C1 segment of cervical spinal cord (tissue), 14 donors: ENCODE results near the gene TAS2R42.

ENCODE experiments used
- DNase-seq, 14 donors: peaks; one replicate each; lab custom pipeline; 2025; lab: John Stamatoyannopoulos, UW

Gene TAS2R42, protein sequence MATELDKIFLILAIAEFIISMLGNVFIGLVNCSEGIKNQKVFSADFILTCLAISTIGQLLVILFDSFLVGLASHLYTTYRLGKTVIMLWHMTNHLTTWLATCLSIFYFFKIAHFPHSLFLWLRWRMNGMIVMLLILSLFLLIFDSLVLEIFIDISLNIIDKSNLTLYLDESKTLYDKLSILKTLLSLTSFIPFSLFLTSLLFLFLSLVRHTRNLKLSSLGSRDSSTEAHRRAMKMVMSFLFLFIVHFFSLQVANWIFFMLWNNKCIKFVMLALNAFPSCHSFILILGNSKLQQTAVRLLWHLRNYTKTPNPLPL

DNA sequence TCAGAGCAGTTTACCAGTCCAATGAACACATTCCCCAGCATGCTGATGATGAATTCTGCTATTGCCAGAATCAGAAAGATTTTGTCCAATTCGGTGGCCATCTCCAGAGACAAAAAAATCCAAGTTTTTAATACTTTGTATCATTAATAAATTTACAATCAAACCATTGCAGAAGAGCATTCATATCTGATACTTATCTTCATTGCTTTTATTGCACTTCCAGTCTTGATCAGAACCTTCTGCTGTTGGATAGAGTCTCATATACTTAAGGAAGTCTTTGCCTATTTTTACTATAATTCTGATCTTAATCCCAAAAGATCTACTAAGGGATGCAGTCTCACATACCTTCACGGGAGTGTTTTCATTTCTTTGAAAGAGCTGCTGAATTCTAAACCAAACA, at the start of gene TAS2R42:
Gene TAS2R42 (minus strand): TSS at position 101 of the 400 bp plus-strand sequence. CDS start 0 bp downstream, at position 101.
- DNase-seq = no peak

DNA sequence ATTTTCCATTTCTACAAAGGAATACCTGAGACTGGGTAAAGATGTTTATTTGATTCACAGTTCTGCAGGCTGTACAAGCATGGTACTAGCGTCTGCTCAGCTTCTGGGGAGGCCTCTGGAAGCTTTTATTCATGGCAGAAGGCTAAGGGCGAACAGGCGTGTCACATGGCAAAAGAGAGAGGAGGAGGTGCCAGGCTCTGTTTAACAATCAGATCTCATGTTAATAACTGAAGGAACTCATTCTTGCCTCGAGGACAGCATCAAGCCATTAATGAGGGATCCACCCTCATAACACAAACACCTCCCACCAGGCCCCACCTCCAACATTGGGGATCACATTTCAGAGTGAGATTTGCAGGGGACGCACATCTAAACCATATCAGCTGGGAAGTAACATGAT, 46.8 kb upstream of the TAS2R42 start:
- DNase-seq = no peak

DNA sequence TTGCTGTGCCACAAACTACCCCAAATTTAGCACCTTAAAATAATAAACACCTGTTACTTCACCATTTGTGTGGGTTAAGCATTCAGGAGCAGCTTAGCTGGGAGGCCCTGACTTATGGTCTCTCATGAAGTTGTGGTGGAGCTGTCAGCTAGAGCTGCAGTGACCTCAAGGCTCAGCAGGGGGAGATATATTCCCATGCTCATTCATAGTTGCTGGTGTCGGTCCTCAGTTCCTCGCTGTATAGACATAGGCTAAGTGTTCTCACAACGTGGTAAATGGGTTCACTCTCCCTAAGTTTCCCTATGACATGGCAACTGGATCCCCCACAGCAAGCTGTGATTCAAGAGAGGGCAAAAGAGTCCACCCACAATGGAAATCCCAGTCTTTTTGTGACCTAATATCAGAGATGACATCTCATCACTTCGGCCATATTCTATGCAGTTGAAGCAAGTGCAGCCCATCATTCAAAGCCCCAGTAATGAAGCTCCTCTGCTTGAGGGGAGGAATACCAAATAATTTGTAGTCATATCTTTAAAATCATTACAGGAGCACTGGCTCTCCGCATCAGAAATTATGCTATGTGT, 41.7 kb upstream of the TAS2R42 start:
- DNase-seq = peak in 3 of 14 donors; percentile 1 to 11 (median 1)

DNA sequence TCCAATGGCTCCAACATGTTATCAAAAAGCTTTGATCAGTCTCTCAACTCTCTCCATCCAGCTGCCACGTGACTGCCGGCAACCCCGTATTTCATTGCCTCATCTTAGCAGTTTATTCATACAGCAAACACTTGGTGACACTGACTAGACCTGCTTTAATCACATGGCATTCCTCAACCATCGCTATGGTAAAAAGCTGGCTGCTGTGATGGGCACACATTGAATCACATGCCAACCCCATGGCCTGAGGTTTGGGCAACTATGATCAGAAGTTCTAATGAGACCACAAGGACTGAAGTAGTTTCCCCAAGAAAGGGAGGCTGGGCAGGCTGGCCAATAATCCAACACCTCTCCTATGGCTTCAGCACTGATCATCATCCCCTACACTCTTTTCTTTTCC, 40.6 kb upstream of the TAS2R42 start:
- no peak for DNase-seq

DNA sequence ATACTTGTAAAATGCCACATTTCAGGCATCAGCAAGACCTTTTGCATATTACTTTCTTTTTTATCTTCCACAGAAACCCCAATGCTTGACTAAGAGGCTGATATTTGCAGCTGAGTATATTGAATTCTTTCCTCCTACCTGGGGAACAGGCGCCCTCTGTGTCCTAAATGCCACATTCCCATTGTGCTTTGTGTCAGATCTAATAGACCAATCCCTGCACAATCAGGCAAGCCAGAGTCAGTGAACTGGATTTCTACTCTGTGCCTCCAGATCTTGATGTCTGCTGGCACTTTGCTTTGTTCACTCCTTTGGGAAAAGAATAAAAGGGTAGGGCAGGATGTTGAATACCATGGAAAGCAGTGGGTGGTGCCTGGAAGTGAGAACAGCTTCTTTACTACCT, 22.4 kb upstream of the TAS2R42 start:
- no peak for DNase-seq

DNA sequence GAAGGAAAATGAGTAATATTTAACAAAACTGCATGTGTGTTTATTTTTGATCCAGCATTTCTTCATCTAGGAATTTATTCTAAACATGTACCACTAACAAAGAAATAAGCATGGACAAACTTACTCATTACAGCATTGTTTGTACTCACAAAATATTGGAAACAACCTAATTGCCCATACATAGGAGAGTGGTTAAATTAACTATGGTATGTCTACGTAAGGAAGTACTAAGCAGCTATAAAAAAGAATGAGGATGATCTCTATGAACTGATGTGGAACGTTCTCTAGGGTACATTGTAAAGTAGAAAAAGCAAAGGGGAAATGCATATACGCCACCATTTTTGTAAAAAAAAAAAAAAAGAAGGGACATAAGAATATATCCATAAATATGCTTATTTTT, 17.4 kb upstream of the TAS2R42 start:
- no peak for DNase-seq

DNA sequence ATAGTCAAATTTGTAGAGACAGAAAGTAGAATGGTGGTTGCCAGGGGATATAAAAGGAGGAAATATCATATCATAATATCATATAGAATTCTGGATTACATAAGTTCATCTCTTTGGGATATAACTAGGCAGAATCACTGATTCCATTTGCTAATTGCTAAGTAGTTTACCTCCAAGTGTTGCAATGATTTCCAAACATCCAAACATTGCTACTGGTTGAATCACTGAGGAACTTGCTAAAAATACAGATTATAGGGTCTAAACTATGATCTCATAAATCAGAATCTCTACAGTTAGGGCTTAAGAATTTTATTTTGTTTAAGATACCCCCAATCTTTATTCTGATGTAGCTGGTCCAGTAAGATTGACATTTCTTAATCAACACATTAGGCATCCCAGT, 16.1 kb upstream of the TAS2R42 start:
- DNase-seq = no peak

DNA sequence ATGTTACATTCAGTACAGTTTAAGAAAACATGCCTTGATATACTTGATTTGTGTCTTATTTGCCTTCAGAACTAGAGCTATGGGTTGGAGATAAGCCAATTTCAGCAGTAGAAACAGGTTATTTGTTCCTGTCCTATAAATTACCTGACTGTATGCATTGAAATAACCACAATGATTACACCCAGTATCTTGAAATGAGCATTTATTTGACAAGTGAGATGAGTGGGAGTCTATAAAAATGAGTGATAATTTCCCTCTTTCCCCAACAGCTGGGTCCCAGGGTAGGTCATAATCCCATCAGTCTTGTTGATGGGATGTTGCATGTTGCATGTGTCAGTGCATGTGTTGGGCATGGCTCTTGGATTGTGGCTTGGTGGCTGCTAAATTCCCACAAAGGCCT, 3.7 kb downstream of the TAS2R42 start:
- DNase-seq = no peak

DNA sequence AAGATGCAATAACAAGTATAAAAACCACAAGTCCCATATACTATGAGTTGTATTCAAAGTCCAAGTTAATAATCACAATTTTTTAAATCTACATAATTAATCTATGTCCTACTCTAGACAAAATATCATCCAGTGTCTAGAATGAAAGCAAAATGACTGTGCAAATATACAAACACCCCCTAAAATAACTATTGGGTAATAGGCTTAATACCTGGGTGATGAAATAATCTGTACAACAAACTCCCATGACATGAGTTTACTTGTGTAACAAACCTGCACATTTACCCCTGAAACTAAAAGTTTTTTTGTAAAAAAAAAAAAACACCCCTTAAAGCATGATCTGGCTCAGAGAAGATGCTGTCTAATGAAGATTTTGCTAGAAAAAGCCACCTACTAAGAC, 4.2 kb downstream of the TAS2R42 start:
- no peak for DNase-seq

DNA sequence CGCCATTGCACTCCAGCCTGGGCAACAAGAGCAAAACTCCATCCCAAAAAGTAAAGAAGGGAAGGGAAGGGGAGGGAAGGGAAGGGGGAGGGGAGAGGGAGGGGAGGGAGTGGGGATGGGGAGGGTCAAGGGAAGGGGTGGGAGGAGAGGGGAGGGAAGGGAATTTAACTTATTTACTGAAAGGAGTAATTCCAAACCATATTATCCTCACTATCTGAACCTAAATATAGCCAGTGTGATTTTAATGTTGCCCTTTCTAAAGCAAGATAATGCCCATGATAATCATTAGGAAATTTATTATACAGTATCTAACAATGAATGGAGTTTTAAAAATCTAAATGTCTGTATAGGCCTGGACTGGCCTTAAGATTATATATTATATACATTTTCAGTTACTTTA, 8.5 kb downstream of the TAS2R42 start:
- no peak for DNase-seq

DNA sequence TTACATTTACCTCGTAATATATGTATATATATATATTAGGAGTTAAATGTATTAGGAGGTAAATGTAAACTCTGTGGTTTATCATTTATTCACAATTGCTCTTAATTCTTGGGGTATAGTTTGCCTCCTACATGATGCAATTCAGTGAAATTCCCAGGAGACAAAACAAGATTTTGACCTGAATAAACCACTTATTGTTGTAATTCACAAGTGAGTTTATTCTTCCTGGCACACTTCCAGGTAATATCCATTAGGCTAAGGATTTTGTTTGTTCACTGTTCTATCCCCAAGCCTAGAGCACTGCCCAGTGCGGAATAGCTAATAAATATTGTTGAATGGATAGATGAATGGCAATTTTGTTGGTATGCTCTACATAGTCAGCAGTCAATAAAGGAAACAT, 12.7 kb downstream of the TAS2R42 start:
- DNase-seq = no peak

DNA sequence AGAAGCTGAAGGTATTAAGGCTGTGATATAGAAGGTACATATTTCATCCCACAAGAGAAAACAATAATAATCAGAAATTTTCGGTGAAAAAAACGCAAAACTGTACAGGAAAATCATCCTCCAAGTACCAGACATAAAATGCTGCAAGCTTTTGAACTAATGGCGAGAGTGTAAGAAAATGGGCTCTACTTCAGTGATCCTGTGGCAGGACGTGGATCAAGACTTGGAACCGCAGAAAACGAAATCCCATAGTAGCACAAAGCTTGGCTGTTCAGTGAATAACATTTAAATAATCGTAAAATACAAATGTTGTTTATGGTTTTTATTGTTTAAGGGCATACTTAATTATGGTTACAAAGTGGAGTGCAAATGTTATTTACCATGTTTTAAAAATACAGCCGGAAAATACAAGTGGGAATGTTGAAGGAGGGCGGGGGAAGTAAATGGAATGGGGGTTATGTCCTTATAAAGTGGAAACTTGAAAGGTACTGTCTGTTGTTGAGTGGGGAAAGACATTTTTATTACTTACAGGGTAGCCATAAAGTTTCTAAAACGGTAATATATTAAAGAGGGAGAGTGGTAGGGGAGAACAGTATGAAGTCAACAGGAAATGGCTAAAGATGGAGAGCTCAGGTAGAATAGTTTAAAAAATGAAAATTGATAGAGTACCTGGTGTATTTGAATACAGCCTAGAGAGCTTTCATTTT, 14.6 kb downstream of the TAS2R42 start:
- no peak for DNase-seq

DNA sequence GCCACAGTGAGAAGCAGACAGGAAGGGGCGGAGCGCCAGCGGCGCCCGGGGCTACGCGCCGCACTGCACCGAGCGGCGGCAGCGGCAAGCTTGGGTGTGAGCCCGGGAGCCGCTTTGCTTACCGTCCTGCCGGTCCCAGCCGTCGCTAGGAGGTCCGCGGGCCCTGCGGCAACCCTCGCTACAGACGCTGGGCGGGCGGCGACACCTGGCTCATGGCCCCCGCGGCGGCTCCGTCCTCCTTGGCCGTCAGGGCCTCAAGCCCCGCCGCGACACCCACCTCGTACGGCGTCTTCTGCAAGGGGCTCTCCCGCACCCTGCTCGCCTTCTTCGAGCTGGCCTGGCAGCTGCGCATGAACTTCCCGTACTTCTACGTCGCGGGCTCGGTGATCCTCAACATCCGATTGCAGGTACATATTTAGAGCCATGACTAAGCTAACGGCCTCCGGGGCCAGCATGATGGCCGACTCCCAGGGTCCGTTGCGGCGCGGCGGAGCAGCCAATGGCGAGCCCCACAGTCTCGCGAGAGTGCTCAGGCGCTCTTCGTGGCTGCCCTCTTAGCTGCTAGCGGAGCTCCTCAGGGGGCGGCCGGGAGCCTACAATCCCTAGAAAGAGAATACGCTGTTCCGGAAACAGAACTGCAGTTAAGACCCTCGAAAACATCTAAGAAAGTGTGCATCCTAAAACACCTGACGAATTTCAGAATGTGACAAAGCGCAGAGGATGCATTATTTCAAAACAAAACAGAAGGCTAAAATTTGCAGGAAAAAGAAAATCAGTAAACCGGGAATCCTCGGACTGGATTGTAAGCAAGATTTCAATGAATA, 15.4 kb downstream of the TAS2R42 start, which contains the start of gene SMIM10L1:
Gene SMIM10L1 (plus strand): TSS at position 50 of the 824 bp plus-strand sequence. CDS start 163 bp downstream, at position 213.
- peak; percentile 33 to 89 (median 78) for DNase-seq

DNA sequence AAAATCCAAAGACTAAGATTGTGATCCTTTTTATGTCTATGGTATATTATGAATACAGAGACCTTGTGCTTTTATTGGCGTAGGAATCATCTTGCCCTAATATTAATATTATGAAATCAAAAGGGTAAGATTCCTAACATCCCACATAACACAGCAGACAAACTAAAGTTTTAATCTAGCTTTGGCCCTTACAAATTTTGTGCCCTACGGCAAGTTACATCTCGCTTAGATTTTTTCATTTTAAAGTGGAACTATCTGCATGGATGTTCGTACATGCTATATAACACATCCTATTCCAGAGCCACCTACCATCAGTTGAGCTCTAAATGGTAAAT, 16.0 kb downstream of the TAS2R42 start:
- DNase-seq = no peak

DNA sequence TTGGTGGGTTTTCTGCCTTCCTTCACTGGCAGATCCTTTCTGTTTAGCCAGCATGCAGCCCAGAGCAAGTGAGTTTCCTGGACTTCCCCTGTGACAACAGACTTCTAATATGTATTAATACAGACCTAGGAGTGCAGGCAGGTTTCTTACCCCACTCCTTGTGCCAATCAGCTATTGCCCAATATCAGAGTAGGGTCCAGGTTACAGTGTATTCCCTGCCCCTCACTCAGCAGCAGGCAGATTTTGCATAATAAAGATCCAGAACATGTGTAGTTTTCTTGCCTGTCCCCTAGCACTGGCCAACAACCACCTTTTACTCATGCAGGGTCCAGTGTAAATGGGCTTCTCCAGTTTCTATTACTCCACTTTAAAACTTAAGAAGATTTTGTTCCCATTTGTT, 20.4 kb downstream of the TAS2R42 start:
- no peak for DNase-seq

DNA sequence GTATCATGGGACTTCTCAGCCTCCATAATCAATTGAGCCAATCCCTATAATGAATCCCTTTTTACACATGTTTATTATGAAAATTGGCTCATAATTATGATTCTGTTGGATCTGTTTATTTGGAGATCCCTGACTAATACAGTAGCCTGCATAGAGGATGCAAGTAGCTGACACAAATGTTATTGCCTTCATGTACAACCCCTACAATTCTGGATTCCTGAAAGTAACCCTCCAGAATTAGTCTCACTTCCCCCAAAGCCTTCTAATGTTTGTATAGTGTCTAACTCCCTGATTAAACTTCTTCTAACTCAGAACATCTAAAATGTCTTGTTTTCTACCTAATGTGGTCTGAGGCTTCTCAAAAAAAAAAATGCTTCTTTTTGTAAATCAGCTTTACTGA, 22.4 kb downstream of the TAS2R42 start:
- DNase-seq = no peak

DNA sequence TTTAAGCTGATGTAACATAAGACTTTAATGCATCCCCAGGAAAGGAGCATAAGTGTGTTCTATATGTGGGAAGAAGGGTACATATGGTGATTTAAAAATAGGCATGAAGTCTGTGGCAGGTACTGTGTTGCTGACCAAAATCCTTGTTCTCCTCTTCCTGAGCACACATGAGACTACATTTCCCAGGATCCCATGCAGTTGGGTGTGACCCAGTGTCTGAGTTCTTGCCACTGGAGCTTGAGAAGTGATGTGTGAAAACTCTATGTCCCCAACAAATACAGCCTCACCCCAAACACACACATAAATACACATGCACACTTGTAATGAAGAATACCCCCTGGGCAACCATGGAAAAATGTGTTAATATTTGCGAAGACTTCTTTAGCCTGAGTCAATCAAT, 24.2 kb downstream of the TAS2R42 start:
- DNase-seq = no peak

DNA sequence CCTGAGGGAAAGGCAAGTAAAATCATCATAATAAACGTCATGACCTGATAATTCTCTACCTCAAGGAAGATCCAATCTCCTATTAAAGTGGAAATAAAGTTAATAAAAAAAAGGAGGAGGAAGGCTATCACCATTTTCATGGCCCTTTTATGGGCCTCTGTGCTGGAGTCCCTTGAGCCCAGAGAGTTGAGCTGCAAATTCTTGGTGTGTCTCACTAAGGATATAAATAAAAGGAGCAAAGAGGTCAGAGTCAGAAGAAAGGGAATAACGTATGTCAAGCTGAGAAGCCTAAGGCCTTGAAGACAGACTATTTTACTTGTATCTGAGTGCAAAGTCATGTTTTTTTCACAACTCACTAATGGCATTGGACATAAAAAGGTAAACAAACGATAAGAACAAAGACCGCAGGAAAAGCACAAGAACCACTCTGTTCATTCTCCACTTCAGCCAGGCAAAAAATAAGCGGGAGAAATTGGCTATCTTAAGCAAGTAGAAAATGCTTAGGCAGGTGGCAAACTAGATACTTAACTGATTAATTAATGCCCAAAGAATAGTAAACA, 27.8 kb downstream of the TAS2R42 start:
- no peak for DNase-seq

DNA sequence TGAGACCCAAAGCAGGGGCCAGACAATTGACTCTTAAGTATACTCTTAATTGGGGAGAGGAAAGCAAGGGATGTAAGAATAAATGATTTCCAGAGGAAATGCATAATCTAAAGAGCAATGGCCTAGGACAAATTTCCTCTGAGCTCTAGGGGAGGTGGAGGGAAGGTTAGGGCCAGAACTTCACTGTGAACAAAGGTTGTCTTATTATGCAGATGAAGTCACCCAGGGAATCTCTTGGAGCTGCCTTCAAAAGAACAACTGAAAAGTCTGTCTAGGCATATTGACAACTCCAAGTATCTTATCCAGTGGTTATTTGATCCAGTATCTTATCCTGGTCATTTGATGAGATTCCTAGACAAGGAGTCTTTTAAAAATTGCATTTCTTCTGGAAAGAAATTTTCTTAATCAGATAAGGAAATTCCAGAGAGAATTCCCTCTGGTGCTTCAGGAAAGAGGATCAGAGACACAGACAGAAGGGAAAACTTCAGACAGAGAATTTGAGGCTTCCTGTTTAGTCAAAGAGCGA, 32.3 kb downstream of the TAS2R42 start:
- no peak for DNase-seq

DNA sequence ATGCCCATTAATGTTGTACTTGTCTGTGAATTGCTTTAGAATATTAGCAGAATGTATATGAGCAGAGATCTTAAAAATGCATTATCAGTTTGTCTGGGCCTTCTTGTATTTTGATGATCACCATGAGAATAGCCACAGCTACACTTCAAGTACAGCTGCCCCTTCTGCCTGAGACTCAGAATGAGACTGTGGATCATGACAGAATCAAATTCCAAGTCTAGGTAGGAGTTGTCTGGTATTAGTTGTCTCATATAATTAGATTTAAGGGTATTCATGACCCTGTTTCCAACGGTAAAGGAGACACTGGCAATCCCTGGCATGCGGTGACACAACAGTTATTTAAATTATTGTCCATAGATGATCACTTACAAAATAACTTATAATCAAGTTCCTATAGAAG, 34.0 kb downstream of the TAS2R42 start:
- DNase-seq = no peak

DNA sequence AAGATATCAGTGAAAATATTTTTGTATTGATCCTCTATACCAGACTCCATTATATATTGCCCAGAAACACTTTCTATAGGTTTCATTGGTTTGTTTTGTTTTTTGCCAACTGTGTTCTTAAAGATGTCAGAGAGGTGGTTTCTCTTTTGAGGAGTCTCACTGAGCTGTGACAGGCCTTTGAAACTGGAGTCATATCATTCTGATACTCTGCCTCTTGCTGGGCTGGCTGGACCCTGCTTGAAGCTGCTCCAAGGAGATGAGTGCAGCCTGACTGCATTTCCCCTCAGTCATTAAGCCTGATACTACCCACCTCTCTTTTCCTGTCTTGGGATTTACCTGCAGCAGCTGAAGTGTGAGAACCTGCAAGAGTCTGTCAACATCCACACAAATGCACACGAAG, 35.9 kb downstream of the TAS2R42 start:
- DNase-seq = no peak

DNA sequence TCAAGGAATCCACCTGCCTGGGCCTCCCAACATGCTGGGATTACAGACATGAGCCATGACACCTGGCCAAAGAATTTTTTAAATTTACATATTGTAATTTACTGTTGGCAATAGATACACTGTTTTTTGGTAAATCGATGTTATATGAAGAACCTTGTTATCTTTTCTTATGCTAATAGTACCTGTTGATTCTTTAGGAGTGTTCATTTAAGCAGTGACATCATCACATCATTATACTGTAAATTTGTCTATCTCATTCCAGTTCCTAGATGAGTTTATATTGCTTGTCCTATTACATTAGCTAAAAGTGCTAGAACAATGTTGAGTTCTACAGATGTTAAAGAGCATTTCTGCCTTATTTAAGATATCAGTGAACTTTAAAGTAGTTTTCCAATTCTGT, 39.3 kb downstream of the TAS2R42 start:
- DNase-seq = no peak
